COLO668 (cell line): ENCODE data around the gene NCBP1.
A peak's percentile ranks its signal among the peaks of the same experiment; 100 is the strongest.
"Not testable (repeated sequence)": the region's sequence is repeated elsewhere in the genome, so short reads cannot be mapped to it uniquely, and the experiment has no call there.

Experiments
- DNase-seq: peaks from one replicate; lab custom pipeline; 2025; ENCODE audit not compliant: unreplicated experiment; lab: John Stamatoyannopoulos, UW

NCBP1 gene

GRCh38 chr9:97622483-97622882, 11.1 kb upstream of the NCBP1 start:
- DNase-seq, result not testable (repeated sequence)

DNA sequence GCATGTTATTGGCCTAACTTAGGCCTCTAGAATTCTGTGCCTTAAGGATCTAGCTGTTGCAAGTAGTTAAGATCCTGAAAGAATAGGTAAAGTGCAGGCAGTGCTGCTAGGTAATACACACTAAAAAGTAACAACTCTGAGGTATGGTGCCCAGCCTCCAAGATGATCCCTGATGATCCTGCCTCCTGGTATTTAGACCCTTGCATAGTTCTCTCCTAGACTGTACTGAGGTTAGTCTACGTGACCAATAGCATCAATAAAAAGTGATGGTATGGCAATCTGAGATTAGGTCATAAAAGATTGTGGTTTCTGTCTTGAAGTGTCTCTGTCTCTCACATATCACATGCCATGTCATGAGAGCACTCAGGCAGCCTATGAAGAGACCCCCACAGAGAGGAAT, 9.7 kb upstream of the NCBP1 start:
- no peak for DNase-seq

DNA sequence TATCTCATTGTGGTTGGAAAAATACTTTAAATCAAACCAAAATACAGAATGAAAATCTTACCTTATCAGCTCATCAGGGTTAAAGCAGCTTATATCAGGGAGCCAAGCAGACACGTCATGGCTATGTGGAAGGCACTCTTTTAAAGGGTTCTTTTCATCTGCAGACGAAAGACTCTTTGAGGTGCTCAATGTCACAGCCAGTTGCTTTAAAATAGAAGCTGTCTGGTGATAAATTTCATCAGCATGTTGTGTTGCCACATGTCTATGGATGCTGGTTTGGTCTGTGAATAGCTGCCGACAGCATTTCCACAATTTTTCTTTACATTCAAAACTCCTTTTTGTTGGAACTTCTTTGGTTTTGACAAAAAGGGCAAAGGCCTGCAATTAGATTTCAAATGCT, 8.0 kb upstream of the NCBP1 start:
- no peak for DNase-seq

GRCh38 chr9:97627624-97628023, 6.0 kb upstream of the NCBP1 start:
- no peak for DNase-seq

GRCh38 chr9:97628668-97629067, 5.0 kb upstream of the NCBP1 start:
- DNase-seq, result no peak

DNA sequence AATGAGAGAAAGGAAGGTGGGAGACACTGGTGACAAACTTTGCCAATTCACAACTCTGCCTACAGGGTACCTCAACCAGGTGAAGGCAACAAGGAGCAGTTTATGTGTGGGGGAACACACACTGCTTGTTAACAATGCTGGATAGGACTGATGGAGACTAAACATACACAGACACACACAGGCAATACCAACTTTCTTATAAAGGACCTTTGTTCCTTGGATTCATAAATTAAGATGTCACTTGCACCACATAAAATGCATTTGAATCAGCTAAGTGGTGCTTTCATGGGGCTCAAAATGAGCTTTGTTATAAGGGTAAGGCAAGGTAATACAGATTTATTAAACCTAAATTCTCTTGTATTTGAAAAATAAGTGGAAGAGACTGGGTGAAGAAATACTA, 4.5 kb upstream of the NCBP1 start:
- DNase-seq, result no peak

DNA sequence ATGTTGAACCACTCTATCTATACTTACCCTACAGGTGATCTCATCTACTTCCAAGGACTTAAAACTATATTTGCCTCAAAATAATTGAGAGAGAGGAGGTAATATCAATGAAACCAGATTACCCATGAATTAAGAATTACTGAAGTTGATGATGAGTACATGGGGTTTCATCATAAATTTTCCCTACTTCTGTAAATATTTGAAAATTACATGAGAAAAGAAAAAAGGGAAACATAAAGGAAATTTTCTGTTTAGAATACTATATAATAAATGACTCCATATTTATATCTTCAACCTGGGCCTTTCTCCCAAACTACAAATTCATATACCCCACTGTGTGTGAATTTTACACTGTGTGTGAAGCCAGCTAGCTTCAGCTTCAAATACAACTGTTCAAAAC, 3.0 kb upstream of the NCBP1 start:
- no peak for DNase-seq

GRCh38 chr9:97632248-97632984, 1.2 kb upstream of the NCBP1 start:
- DNase-seq, result peak; percentile 71

- no peak for DNase-seq
These were observed 354 bp downstream of the NCBP1 start for GRCh38 chr9:97633859-97634490.

GRCh38 chr9:97635026-97635425, 1.4 kb downstream of the NCBP1 start:
- DNase-seq, result no peak

DNA sequence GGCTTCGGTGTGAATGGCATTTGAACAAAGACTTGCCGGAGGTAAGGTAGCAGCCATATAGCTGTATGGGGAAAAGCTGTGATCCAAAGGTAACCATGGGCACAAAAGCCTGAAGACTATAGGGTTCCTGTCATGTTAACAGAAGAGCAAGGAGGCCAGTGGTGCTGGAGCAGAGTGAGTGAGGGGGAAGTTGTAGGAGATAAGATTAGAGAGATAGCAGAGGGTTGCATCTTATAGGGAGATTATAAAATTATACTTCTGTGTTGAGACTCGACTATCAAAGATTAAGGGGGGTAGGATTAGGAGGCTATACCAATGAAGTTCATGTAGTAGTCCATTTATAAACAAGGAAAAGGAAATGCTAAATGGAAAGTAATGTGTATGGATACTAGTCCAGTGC, 3.3 kb downstream of the NCBP1 start:
- no peak for DNase-seq

- DNase-seq, result no peak
These were observed 5.0 kb downstream of the NCBP1 start for GRCh38 chr9:97638666-97639065.

DNA sequence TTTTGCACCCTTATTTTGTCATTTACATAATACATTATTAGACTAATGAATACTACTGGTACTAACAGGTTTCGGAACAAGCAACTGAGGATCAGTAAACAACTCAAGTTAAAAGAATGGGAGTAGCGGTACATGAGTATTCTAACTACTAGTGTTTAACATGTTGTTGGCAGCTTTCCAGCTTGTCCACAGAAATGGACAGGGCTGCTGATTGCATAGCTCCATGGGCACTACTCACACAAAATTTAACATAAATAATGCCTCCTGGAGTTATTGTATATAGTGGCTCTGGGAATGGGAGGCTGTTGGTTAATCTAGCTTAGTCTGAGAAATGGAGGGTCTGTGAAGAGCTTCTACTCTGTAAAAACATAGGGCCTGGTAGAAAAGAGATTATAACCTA, 6.7 kb downstream of the NCBP1 start:
- peak; percentile 35 for DNase-seq

- no peak for DNase-seq
These were observed 12.1 kb downstream of the NCBP1 start for GRCh38 chr9:97645720-97646119.

- no peak for DNase-seq
These were observed 14.4 kb downstream of the NCBP1 start for GRCh38 chr9:97647996-97648395.

GRCh38 chr9:97651646-97652045, 18.0 kb downstream of the NCBP1 start:
- no peak for DNase-seq

DNA sequence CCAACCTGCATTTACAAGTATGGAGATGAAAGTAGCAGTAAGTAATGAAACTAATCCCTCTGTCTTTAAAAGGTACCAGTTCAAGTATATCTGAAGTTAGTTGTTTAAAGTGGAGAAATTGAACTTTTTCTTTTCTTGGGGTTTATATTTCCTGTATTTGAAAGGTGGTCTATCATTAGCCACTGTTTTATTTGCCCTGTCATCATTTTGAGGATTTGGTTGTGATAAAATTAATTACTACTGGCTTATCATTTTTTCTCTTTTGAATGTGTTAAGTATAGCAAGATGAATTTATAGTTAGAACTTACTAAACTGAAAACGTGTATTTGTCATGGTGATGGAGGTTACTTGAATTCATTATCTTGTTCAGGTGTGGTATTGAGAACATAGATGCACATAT, 25.1 kb downstream of the NCBP1 start:
- DNase-seq, result no peak

DNA sequence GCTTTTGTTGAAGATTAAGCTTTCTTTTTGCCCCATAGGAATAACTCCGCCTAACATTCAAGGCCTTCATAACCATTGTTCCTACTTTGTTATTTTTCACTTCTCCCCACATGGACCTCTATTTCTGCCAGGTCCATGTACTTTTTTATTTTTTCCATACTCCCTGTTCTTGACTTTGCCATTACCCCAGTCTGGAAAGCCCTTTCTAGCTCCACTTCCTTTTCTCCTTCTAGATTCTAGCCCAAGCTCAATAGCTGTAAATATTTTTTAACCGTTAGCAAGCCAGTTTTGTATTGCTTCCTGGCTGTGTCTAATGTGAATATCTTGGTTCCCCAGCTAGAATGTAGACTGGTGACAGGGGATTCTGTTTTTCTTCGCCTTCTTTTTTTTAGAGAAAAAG, 26.1 kb downstream of the NCBP1 start:
- no peak for DNase-seq

GRCh38 chr9:97660340-97660739, 26.7 kb downstream of the NCBP1 start:
- DNase-seq, result no peak

GRCh38 chr9:97660847-97661246, 27.2 kb downstream of the NCBP1 start:
- no peak for DNase-seq

- no peak for DNase-seq
These were observed 32.1 kb downstream of the NCBP1 start for GRCh38 chr9:97665742-97666141.

GRCh38 chr9:97666907-97667686, 33.5 kb downstream of the NCBP1 start:
- DNase-seq, result no peak
